ENCODE data around the gene OR1M1. TPM values are rescaled to one million over a fixed set of nuclear protein-coding genes. Genes with fewer than 3 reads are reported as not detected.

OR1M1 gene
- total RNA-seq, 4 donors from 2014 or later, result not detected

DNA sequence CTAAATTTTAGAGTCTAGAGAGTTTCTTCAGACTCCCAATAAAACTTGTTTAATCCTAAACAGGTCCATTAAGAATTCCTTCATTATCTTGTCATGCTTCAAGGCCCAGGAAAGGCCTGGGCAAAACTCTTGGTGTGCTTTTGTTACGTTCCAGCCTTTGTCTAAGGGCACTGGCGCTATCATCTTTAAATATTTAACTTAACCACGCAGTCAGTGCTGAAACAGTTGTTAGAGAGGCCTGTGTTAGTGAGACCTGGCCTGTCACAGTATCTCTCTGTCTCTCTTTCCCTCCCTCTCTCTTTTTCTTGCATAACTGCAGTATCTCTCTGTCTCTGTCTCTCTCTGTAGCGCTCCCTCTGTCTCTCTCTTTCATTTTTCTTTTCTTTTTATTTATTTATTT lies 8.2 kb upstream of the OR1M1 start:
- Histone ChIP-seq H3K27ac (no peak overlapping the region), H3K36me3 (no peaks in the 10 kb centered on the region), H3K9me3 (no peaks in the 10 kb centered on the region), H3K4me3 (no peak overlapping the region), H3K4me1 (no peaks in the 10 kb centered on the region), H3K27me3 (no peaks in the 10 kb centered on the region)
- TF ChIP-seq POLR2A (IDR thresholded peaks at IDR 0.05), result no peak
- TF ChIP-seq, protein P1, sequence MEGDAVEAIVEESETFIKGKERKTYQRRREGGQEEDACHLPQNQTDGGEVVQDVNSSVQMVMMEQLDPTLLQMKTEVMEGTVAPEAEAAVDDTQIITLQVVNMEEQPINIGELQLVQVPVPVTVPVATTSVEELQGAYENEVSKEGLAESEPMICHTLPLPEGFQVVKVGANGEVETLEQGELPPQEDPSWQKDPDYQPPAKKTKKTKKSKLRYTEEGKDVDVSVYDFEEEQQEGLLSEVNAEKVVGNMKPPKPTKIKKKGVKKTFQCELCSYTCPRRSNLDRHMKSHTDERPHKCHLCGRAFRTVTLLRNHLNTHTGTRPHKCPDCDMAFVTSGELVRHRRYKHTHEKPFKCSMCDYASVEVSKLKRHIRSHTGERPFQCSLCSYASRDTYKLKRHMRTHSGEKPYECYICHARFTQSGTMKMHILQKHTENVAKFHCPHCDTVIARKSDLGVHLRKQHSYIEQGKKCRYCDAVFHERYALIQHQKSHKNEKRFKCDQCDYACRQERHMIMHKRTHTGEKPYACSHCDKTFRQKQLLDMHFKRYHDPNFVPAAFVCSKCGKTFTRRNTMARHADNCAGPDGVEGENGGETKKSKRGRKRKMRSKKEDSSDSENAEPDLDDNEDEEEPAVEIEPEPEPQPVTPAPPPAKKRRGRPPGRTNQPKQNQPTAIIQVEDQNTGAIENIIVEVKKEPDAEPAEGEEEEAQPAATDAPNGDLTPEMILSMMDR (IDR thresholded peaks at IDR 0.05), result no peak
- no peak for DNase-seq

- no peaks in the 10 kb centered on the region for H3K36me3 ChIP-seq
- H3K9me3 ChIP-seq, result no peaks in the 10 kb centered on the region
- no peak for DNase-seq
- H3K27me3 ChIP-seq, result no peaks in the 10 kb centered on the region
- no peaks in the 10 kb centered on the region for H3K4me1 ChIP-seq
- H3K4me3 ChIP-seq, result no peak within 1 kb of the TSS
- TF ChIP-seq, protein P1 (IDR thresholded peaks at IDR 0.05), result no peak
- no peak for TF ChIP-seq POLR2A (IDR thresholded peaks at IDR 0.05)
- no peak within 1 kb of the TSS for H3K27ac ChIP-seq
Observed at GRCh38 chr19:9107375-9107774, 20.5 kb downstream of the OR1M1 start, which contains the start of gene OR7G2. TSS of gene OR7G2 (minus strand) at chr19:9107475. CDS start at chr19:9103243, 4,232 bp downstream.

DNA sequence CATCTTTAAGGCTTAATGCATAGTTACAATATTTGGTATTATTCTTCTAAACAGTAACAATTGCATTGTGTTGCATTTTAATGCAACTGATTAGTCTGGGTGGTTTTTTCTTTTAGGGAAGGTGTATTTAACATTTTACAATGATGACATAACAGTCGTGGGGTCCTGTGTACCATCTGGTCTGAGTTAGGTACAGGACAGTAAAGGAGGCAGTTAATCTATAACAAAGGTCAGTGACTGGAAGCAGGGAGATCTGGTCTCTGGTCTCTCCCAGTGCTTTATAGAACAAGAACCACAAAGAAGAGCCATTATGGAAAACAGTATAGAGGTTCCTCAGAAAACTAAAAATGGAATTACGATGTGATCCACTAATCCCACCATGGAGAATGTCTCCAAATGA lies 23.1 kb downstream of the OR1M1 start:
- Histone ChIP-seq H3K4me3 (no peak overlapping the region), H3K36me3 (no peaks in the 10 kb centered on the region), H3K27me3 (no peaks in the 10 kb centered on the region), H3K4me1 (no peaks in the 10 kb centered on the region), H3K27ac (no peak overlapping the region), H3K9me3 (no peaks in the 10 kb centered on the region)
- TF ChIP-seq, protein P1 (IDR thresholded peaks at IDR 0.05), result no peak
- no peak for TF ChIP-seq POLR2A (IDR thresholded peaks at IDR 0.05)
- DNase-seq, result no peak

- no peak within 1 kb of the TSS for H3K27ac ChIP-seq
- H3K27me3 ChIP-seq, result no peaks in the 10 kb centered on the region
- no peak for DNase-seq
- no peaks in the 10 kb centered on the region for H3K4me1 ChIP-seq
- H3K9me3 ChIP-seq, result no peaks in the 10 kb centered on the region
- no peak within 1 kb of the TSS for H3K4me3 ChIP-seq
- no peaks in the 10 kb centered on the region for H3K36me3 ChIP-seq
- TF ChIP-seq, protein P1 (IDR thresholded peaks at IDR 0.05), result no peak
- TF ChIP-seq POLR2A (IDR thresholded peaks at IDR 0.05), result no peak
Observed at GRCh38 chr19:9115307-9115813, 28.5 kb downstream of the OR1M1 start, which contains the start of gene OR7G1. TSS of gene OR7G1 (minus strand) at chr19:9115763. CDS start at chr19:9115763, 0 bp downstream.

- Histone ChIP-seq H3K27me3 (no peaks in the 10 kb centered on the region), H3K36me3 (no peaks in the 10 kb centered on the region), H3K27ac (no peak overlapping the region), H3K4me3 (no peak overlapping the region), H3K9me3 (no peaks in the 10 kb centered on the region), H3K4me1 (no peaks in the 10 kb centered on the region)
- TF ChIP-seq POLR2A (IDR thresholded peaks at IDR 0.05), result no peak
- TF ChIP-seq, protein P1 (IDR thresholded peaks at IDR 0.05), result no peak
- no peak for DNase-seq
Observed at GRCh38 chr19:9116547-9116946, 29.7 kb downstream of the OR1M1 start.

Measured in Peyer's patch (tissue), 4 donors.